Eye (tissue), 1 donor: ENCODE results near the gene SYNE2.
"Not testable (repeated sequence)": the region's sequence is repeated elsewhere in the genome, so short reads cannot be mapped to it uniquely, and the experiment has no call there.

Experiments used
- DNase-seq: peaks from one replicate; pipeline ENCODE4 v3.0.0-alpha.2; 2015

SYNE2 gene

DNA sequence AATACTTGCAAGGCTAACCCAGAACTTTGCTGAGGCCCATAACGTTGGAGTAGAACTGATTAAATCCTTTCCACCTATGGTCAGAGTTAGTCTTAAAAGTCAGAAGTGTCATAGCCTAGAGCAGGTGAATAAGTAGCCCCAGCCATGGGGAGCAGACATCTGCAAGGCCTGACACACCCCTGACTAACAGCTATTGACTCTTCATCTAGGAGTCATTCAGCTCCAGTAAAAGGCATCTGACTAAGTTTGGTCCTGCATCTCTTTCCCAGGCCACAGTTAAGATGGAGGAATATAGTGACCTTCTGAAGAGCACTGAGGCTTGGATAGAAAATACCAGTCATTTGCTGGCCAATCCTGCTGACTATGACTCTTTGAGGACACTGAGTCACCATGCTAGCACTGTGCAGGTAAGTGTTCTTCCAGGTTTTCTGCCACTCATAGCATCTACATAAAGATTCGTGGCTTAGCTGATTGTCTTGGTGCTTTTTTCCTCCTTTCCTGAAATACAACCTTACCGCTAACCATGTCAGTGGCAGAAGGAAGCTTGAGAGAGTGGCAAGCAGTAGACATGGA is 228.5 kb downstream of the SYNE2 start:
- DNase-seq = no peak

DNA sequence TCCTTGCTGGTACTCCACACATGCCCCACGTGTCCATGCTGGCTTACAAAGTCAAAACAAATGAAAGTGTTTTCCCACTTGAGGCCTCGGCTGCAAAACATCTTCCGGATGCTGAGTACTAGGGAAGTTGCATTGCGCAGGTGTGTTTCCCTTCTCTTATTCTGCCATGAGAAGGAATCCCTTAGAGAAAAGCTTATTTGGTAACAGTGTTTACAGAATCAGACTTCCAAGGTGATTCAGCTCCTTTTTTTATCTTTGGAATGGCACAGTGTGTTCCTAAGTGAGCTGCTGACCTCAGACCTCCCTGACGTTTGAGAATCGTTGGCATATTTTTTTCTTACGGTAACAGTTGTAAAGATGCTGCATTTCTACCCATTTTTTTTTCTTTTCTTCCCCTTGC is 230.0 kb downstream of the SYNE2 start:
- no peak for DNase-seq

DNA sequence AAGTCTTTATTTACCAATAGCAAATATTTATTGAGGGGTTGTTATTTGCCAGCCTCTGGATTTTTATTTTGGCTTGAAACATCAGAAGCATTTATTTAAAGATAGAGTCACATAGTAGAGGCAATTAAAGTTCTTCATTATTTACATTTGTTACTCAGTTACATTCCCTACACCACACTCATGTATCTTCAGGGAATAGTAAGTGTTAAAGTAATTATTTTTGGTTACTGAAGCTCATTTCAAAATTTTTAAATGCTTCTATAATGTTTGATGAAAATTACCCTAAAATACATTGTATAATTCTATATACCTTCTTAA is 235.8 kb downstream of the SYNE2 start:
- no peak for DNase-seq

DNA sequence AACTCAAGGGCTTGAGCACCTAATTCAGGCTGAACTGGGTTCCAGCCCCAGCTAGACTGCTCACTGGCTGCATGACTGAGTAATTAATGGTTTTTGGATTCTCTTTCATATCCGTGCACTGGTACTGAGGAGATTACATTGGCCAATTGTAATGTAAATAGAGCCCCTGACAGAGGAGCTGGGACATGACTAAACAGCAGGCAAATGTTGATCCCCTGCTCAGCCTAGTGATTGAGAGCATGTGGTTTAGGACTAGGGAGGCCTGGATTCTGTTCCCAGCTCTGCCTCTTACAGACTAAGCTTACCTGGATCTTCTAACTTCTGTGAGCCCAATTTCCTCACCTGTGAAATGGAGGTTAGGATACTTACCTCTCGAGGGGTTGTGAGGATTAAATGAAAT is 237.1 kb downstream of the SYNE2 start:
- DNase-seq = no peak

DNA sequence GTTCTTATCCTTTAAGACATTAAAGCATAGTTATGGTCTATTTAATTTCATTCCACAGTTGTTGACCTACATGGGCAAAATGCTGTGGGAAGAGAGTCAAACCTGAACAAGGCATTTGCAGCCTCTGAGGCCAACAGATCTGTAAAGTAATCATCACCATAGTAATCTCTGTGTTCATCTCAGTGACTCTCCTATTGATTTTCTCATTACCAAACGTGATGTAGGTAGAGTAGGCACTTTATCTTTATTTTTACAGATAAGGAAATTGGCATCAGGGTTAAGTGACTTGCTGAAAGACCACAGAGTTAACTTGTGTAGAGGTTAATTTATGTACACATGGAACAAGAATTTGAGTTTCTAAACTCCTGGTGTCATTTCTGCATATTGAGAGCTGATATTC is 238.4 kb downstream of the SYNE2 start:
- DNase-seq = no peak

DNA sequence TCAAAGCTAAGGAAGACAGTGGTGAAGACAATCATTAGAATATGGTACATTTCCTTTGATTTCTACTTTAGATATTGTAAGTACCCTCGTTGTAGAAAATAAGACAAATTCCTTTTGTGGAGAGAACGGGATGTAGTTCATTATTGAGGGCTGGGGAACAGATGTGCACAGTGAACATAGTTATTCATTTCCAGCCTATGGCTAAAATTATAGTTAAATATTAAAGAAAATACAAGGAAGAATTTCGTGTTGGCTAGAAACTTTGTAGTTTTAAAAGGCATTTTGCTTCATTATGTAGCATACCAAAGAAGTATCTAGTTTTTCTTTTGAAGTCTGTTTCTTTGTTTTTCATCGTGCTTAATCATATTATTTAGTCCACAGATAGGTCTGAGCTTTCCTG is 239.5 kb downstream of the SYNE2 start:
- peak; percentile 24 for DNase-seq

DNA sequence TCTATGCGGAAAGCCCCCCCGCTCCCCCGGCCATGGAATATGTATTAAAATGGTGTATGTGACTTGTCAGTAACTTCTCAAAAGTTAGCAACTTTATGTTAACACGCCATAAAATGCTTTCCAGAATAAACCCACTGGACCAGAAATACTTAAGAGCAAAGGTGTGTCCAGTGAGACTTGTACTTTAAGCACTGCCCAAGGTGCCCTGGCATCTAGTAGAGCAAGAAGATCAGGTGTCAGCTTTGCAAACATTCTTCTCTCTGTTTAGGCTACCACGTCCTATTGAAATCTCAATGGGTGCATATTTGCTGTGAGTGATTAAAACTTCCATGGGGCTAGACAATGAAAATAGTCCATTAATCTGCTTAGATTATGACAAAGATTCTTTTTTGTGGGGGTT is 240.1 kb downstream of the SYNE2 start:
- no peak for DNase-seq

DNA sequence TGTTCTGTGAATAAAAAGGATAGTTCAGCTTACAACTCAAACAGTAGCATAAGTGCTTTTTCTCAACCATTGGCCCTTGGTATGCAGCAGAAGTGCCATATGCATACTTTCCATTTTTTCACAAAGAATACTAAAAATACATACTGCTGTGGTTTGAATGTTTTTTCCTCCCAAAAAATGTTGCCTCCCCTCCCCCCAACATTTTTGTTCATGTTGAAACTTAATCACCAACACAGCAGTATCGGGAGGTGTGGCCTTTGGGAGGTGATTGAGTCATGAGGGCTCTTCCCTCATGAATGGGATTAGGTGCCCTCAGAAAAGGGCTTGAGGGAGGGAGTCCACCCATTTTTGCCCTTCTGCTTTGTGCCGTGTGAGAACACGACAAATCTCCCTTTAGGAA is 242.8 kb downstream of the SYNE2 start:
- DNase-seq = no peak

DNA sequence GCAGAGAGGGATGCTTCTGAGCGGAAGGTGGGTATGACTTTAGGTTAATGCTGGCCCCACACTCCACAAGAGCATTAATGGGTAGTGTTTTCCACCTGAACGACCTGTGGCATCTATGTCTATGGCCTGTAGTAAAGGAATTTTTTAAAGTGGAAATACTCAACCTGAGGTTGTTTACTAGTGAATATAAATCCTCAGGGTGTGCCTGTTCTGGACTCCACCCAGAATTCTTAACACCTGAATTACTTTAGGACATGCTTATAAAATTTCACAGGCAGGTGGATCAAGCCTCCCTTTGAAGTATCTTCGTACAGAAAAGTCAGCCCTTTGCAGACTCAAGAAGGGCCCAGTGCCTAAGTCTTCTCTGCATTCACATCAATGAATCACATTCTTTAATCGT is 245.3 kb downstream of the SYNE2 start:
- DNase-seq = no peak

DNA sequence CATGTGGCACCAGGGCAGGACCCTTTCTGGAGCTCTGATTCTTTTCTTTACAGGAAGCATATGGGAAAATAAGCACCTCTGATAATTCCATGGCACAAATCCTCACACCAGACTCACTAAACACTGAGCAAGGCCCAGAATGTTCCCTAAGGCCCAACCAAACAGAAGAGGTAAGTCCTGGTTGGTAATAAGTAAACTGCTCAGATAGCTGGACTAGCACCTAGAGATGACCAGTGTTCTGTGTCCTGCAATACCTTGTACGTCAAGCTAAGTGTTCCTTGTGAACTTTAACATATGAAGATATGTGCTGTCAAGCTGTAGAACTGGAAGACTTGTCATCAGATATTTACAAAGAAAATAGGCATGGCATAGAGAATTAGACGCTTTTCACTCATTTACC is 254.6 kb downstream of the SYNE2 start:
- DNase-seq = no peak

DNA sequence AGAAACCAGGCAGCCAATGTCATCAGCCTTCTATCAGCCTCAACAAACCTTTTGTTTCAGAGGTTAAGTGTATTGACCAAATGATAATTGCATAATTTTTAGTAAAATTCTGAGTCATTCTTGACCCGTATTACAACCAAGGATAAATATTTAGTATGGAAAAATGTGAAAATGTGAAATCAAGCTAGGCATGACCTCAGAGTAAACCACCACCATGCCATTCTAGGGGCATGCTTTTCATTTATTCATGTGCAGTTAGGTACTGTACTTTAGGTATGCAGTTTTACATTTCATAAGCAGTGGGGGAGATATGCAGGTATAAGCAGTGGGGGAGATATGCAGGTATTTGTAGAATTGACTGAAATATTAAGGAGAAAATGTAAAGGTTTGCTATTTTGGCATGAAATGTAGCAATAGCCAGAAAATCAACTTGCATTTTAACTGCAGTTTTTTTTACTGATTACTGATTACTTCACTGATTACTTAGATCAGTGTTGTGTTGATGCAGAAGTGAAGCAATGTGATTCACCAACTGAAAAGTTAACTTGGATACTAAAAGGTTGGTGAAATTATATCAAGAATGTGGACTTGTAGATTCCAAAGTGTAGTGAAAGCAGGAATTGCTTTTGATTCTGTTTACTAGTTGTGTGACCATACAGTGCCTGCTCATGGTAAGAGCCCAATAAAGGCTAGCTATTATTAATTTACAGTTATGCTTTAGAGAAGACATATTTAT is 257.2 kb downstream of the SYNE2 start:
- DNase-seq = no peak

DNA sequence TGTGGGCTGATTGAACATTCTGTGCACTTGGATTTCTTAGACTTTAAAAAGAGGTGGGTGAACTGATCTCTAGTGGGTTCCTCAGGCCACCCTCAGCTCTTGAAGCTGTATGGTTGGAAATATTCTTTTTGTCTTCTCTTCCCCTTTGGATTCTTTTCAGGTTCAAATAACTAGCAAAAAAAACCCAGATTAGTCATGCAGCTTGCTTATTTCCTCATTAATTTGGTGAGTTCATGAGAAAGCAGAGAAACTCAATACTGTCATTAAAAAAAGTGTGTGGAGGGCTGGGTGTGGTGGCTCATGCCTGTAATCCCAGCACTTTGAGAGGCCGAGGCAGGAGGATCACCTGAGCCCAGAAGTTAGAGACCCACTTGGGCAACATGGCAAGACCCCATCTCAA is 258.0 kb downstream of the SYNE2 start:
- no peak for DNase-seq

DNA sequence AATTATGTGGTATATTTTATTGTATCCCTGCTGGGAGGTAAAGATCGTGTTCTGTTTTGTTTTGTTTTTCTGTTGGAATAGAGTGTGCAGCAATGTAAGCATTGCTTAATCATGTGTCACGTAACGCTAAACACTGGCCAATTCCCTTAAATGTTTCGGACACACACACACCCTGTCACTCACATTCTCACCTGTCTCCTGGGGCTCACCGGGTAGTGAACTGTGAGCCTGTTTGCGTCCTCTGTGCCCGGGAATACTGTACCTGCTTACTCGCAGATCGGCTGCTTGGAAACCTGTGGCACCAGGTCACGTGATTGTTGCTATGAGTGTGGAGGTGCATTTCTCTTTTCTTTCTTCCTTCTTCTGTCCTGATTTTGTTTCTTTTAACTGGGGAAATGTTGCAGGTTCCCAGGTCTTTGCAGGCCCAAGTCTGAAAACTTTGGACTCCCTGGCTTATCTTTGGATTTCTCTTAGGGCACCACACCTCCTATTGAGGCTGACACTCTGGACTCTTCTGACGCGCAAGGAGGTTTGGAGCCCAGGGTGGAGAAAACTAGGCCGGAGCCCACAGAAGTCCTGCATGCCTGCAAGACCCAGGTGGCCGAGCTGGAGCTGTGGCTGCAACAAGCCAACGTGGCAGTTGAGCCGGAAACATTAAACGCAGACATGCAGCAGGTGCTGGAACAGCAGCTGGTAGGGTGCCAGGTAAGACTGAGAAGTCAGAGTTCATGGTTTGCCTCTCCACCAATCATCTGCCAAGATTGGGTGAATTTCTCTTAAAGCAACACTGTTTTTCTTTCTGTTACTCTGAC is 260.3 kb downstream of the SYNE2 start:
- DNase-seq = no peak

DNA sequence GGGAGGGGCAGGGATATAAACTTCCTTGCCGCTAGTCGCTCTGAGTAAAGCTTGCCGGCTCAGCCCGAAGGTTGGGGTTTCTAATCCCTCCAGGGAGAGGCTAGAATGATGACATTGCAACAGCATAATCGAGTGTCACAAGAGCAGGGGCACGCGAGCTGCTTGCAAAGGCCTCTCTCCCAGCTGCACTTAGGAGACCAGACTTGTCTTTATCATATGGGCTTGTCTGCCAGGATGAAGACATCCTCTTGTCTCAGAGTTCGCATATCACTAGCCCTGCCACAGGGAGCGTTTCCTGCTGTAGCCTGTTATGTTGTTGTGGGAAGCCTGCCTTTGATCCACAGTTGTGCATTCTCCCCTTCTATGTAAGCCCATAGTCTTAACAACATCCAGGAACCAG is 261.4 kb downstream of the SYNE2 start:
- DNase-seq = peak; percentile 42

DNA sequence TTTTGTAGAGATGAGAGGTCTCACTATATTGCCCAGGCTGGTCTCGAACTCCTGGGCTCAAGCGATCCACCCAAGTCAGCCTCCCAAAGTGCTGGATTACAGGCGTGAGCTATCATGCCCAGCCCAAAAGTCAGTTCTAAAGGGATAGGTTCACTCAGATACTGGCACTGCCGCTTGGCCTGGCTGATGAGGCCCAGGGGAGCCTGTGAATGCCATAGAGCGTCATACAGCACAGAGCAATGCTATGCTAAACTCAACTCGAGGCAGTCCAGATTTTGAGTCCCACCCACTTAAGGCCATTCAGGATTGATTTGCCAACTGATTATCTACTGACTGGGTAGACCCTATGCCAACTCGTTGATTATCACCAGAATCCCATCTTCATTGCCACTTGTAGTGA is 262.0 kb downstream of the SYNE2 start:
- no peak for DNase-seq

DNA sequence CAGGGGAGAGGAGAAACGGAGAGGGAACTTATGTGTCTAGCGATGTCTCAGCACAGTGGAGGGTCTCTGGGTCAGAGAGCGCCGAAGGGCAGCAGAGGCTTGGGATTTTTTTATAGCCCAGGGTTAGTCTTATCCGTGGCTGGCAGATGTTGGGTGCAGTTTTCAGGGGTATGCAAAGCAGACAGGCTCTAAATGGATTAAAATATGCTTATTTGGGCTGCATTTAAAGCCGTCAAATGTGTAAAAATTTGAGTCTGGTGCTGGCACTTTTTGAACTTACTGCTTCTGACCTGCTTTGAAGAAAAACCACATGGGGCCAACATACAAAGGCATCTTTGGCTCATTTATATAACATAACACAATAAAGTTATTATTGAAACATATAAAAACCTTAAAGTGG is 262.6 kb downstream of the SYNE2 start:
- DNase-seq = no peak

DNA sequence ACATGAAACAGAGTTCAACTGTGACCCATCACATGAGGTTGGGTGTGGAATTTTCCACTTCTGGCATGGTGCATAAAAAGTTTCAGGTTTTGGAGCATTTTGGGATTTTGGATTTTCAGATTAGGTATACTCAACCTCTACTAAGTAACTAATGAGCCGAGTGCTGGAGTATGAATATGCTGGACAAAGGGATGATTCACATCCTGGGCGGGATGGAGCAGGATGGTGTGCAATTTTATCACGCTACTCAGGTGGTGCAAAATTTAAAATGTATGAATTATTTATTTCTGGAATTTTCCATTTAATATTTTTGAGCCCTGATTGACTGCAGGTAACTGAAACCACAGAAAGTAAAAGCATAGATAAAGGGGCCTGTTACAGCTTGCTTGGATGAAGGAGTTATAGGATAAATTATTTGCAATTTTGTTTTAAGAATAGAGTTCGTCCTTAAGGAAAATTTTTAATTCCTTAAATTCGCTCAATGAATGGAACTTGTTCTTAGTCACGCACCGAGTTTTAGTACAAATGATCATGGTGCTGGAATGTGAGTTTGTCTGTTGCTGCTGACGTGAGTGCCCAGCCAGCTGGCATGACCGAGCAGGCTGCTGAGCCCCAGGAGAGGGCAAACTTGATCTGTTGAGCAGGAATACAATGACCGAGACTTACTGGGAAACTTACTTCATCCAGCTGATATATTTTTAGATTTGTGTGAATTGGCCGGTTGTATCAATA is 265.0 kb downstream of the SYNE2 start:
- no peak for DNase-seq

DNA sequence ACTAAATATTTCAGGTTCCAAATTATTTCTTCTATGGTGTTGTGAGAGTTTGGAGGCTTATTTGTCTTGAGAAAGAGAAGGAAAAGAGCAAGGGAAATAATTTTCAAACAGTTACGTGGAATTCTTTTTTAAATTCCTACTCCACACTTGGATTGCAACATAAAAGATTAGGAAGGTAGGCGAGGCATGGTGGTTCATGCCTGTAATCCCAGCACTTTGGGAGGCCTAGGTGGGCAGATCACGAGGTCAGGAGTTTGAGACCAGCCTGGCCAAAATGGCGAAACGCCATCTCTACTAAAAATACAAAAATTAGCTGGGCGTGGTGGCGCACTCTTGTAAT is 265.6 kb downstream of the SYNE2 start:
- DNase-seq = not testable (repeated sequence)

DNA sequence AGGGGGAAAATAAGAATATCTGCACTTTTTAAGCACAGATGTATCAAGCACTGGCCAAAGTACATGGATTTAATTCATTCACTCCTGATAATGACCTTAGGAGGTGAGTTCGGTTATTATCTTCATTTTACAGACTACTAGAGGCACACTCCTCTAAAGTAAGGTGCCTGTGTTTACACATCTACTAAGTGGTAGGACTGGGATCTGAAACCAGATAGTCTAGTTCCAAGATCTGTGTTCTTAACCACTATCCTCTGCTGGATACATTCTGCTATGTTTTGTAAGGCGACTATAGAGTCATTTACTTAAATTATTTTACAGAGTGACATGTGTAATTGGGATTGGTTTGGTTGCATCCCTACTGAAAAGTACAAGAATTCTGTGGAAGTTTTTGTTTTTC is 266.1 kb downstream of the SYNE2 start:
- DNase-seq = no peak

DNA sequence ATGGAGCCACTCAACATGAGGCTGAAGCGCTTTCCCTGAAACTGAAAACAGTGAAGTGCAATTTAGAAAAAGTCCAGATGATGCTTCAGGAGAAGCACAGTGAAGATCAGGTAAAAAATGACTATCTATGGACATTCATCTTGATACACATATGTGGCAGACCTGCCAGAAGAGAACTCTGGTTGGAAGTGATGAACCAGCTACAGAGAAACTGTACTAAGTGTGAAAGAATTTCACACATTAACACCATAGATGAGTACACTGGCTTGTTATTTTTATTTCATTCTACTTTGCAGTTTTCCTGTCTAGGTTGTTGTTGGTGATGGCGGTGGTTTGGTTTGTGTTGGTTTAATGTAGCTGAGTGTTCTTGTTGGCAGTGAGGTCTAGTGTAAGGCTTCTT is 266.7 kb downstream of the SYNE2 start:
- DNase-seq = no peak

DNA sequence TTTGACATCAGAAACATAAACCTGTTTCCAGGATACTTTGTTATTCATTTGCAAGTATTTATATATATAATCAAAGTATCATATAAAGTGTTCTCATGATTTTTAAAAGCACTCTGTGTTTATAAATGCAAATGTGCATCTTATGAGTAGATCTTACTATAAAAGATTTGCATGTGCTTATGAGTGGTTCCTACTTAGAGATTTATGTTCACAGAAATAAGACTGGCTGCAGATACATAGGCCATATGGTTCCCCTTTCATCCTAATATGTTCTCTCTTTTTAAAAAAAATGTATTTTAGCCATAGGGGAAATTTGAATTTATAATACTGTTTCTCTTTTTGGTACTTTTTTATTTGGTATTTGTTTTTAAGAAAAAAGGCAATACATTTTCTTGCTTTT is 267.2 kb downstream of the SYNE2 start:
- DNase-seq = no peak

DNA sequence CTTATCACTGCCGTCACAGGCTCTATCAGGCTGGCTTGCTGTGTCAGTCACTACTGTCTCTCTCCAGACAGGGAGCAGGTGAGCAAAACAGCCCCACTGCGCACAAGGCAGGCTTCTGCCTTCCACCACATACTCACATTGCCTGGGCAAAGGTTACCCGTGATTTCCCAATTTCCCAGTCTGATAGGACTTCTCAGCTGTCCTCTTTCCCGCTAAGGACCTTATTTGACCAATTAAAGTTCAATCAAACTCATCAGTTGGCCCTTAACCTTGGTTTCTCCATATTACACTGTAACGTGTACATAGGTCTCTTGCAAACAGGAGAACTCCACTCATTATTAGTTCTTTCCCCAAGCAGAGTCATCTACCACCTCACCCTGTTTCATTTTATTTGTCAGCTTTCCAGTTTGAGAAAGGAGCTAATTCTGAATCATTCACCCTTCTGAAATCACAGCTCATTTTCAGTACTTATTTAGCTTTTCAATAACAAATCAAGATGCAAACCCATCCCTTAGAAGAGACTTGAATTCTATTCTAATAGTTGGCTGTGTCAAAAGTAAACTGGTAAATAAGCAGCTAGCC is 270.5 kb downstream of the SYNE2 start:
- no peak for DNase-seq

DNA sequence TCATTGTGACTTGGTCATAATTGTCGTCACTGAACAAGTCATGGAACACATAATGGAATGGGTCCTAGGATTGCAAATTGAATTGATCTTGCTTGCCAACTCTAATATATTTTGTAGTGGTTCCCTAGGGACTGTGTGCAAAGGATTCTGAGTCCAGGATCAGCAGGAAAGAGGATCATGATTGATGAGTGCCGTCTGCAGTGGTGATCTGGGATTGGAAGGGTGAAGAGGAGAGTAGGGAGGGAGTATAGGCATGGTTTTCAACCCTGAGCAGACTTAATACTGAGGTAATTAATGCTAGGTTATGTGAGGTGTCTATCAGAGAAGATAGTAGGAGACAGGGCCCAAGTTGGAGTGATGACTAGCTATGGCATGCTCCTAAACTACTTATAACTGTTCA is 272.5 kb downstream of the SYNE2 start:
- no peak for DNase-seq

DNA sequence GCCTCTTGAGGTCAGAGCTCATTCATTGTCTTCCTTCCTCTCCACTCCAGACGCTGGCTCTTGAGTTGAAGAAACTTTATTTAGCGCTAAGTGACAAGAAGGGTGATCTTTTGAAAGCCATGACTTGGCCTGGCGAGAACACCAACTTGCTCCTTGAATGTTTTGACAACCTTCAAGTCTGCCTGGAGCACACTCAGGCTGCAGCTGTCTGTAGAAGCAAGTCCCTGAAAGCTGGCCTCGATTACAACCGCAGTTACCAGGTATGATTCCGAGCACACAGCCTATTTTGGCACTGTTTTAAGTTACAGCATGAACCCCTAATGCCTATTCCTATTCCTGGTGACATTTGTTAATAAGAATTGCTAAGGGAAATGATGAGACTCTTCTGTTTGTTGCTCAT is 273.7 kb downstream of the SYNE2 start:
- no peak for DNase-seq
